Glutamatergic neuron (in vitro differentiated cells): Measurements from ENCODE around the gene TMPRSS15. TPM values are rescaled to one million over a fixed set of nuclear protein-coding genes. Genes with fewer than 3 reads are reported as not detected.

ENCODE experiments used
- DNase-seq: peaks from one replicate; pipeline ENCODE4 v3.0.0; 2022
- H3K27ac Mint-ChIP-seq: one replicate; pipeline ENCODE4 v1.8.0; 2020; ENCODE audit warnings: mild to moderate bottlenecking, mixed read lengths, inconsistent platforms; ENCODE audit not compliant: unreplicated experiment
- H3K27me3 Mint-ChIP-seq: one replicate; pipeline ENCODE4 v1.8.0; 2020; ENCODE audit warnings: mild to moderate bottlenecking, moderate library complexity, mixed read lengths, inconsistent platforms; ENCODE audit not compliant: unreplicated experiment
- H3K36me3 Mint-ChIP-seq: one replicate; pipeline ENCODE4 v1.8.0; 2020; ENCODE audit warnings: mild to moderate bottlenecking, mixed read lengths, inconsistent platforms; ENCODE audit not compliant: unreplicated experiment
- H3K4me1 Mint-ChIP-seq: one replicate; pipeline ENCODE4 v1.8.0; 2020; ENCODE audit warnings: mild to moderate bottlenecking, low read depth, mixed read lengths, inconsistent platforms; ENCODE audit not compliant: unreplicated experiment
- H3K4me3 Mint-ChIP-seq: one replicate; pipeline ENCODE4 v1.8.0; 2020; ENCODE audit warnings: mild to moderate bottlenecking, mixed read lengths, inconsistent platforms; ENCODE audit not compliant: unreplicated experiment
- H3K9me3 Mint-ChIP-seq: one replicate; pipeline ENCODE4 v1.8.0; 2020; ENCODE audit warnings: mild to moderate bottlenecking, moderate library complexity, mixed read lengths, inconsistent platforms; ENCODE audit not compliant: unreplicated experiment
- total RNA-seq: library from RNA; stranded (reverse); fragmentation: NEBNext Ultra II Directional; extraction: Animal tissue kit (Norgen Biotek cat#: 25700); gene quantifications from one replicate; pipeline ENCODE4 v1.2.1, GENCODE V29; 2021; ENCODE audit not compliant: unreplicated experiment
- TF ChIP-seq, protein P1 (sequence below): fragments of 200-600 bp; sonication (generic); IDR thresholded peaks from one replicate; pipeline ENCODE4 v1.5.0; 2021; ENCODE audit not compliant: partially characterized antibody, unreplicated experiment

The TMPRSS15 gene
- total RNA-seq, 1 donor from 2014 or later = not detected

DNA sequence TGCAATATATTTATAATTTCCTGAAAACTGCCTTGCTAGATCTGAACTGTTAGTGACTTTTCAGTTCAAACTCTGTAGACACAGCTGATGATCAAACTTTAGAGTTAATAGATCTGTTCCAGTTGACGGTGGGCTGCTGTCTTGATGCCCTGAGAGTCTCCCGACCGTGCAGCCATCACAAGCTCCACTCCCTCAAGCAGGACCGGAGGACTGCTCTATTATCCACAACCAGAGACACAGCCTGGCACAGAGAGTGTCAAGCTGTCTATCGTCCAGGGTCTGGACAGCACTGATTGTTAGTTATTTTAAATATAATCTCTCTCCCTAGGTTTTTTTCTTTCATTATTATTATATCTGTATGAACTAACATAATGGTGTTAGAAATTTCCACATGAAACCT lies 150.9 kb downstream of the TMPRSS15 start:
- DNase-seq = peak; percentile 33
- TF ChIP-seq, protein P1, sequence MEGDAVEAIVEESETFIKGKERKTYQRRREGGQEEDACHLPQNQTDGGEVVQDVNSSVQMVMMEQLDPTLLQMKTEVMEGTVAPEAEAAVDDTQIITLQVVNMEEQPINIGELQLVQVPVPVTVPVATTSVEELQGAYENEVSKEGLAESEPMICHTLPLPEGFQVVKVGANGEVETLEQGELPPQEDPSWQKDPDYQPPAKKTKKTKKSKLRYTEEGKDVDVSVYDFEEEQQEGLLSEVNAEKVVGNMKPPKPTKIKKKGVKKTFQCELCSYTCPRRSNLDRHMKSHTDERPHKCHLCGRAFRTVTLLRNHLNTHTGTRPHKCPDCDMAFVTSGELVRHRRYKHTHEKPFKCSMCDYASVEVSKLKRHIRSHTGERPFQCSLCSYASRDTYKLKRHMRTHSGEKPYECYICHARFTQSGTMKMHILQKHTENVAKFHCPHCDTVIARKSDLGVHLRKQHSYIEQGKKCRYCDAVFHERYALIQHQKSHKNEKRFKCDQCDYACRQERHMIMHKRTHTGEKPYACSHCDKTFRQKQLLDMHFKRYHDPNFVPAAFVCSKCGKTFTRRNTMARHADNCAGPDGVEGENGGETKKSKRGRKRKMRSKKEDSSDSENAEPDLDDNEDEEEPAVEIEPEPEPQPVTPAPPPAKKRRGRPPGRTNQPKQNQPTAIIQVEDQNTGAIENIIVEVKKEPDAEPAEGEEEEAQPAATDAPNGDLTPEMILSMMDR = no peak
- H3K4me3 Mint-ChIP-seq = peak overlapping the region; percentile 65
- peaks cover 5% of the 10 kb centered on the region for H3K9me3 Mint-ChIP-seq
- no peaks in the 10 kb centered on the region for H3K36me3 Mint-ChIP-seq
- H3K27me3 Mint-ChIP-seq = peaks cover 1% of the 10 kb centered on the region
- peak overlapping the region; percentile 89 for H3K27ac Mint-ChIP-seq
- peaks cover 8% of the 10 kb centered on the region for H3K4me1 Mint-ChIP-seq

DNA sequence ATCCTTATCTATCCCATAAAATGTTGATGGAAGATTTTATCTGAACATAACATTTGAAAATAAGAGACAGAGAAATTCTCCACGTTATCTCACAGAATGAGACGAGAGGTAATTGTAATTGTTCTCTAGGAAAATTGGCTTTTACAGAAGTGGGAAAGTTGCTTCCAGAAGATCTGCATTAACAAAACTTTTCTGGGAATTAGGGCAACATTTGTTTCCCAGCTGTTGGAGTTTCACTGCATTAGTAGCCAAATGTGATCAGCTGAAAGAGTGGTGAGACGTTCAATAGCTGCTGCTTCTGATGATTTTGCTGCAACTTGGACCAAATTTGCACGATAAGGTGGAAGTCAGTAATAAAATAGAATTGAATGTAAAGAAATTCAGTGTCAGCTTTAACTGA lies 151.3 kb downstream of the TMPRSS15 start:
- H3K4me3 Mint-ChIP-seq = no peak overlapping the region
- DNase-seq = no peak
- H3K4me1 Mint-ChIP-seq = peaks cover 8% of the 10 kb centered on the region
- TF ChIP-seq, protein P1 = no peak
- no peak overlapping the region for H3K27ac Mint-ChIP-seq
- H3K9me3 Mint-ChIP-seq = peaks cover 5% of the 10 kb centered on the region
- H3K27me3 Mint-ChIP-seq = peaks cover 1% of the 10 kb centered on the region
- no peaks in the 10 kb centered on the region for H3K36me3 Mint-ChIP-seq

DNA sequence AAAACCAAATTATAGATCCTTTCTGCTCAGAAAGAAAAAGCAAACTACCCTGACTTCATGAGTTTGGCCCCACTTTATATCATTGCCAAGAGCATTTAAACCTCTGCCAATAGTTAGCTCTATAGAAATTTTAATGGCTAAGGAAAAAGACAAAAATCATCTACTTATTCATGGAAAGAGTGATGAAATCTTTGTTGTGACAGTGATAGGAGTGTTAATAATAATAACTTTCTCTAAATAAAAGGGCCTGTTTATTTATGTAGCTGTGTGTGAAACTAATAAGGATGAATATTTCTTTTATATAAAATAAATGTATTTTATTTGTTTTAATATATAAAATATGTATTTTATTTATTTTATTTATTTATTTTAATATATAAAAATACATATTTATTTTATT lies 152.5 kb downstream of the TMPRSS15 start:
- Mint-ChIP-seq H3K36me3 (no peaks in the 10 kb centered on the region), H3K9me3 (peaks cover 5% of the 10 kb centered on the region), H3K4me1 (peaks cover 8% of the 10 kb centered on the region), H3K27me3 (peaks cover 1% of the 10 kb centered on the region), H3K27ac (no peak overlapping the region), H3K4me3 (no peak overlapping the region)
- TF ChIP-seq, protein P1 = no peak
- no peak for DNase-seq

DNA sequence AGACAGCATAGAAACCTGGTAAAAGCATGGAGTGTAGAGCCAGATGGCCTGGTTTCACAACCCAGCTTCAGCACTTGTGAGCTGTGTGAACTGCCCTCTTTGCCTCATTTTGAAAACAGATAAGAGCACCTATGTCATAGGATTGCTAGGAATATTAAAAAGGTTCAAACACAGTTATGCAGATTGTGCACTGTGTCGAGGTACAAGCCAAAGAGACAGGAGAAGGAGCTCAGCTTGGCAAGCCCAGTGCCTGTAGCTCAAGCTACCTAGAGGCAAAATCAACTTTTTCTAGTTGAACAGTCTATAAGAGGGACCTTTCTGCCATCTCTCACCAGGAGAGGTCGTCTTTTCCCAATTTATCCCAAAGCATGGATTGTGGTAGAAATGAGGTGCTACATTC lies 153.9 kb downstream of the TMPRSS15 start:
- H3K27me3 Mint-ChIP-seq = peaks cover 6% of the 10 kb centered on the region
- TF ChIP-seq, protein P1 = no peak
- H3K27ac Mint-ChIP-seq = peak overlapping the region; percentile 52
- DNase-seq = no peak
- peaks cover 8% of the 10 kb centered on the region for H3K9me3 Mint-ChIP-seq
- H3K4me3 Mint-ChIP-seq = no peak overlapping the region
- no peaks in the 10 kb centered on the region for H3K36me3 Mint-ChIP-seq
- H3K4me1 Mint-ChIP-seq = peaks cover 8% of the 10 kb centered on the region

DNA sequence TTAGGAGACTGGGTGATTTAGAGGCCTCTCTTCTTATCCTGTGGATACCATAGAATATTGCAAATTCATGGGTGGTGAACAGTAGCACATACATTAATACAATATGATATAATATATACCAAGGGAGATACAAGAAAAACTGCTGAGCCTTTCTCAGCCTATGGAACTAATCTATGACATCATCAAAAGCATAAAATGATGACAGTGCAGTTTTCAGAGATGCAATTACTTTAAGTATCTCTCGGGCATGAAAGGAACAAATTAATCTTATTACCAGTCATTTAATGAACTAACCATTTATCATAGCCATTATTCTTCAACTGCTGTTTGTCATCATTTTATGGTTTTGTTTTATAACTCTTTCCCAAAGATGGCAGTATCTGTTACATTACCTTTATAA lies 155.4 kb downstream of the TMPRSS15 start:
- TF ChIP-seq, protein P1 = no peak
- Mint-ChIP-seq H3K27ac (no peak overlapping the region), H3K4me1 (peaks cover 12% of the 10 kb centered on the region), H3K9me3 (peaks cover 8% of the 10 kb centered on the region), H3K4me3 (no peak overlapping the region), H3K36me3 (no peaks in the 10 kb centered on the region), H3K27me3 (peaks cover 10% of the 10 kb centered on the region)
- no peak for DNase-seq
